Adrenal gland (tissue), 5 donors: ENCODE data around the gene TRABD2A.

ENCODE experiments used
- CTCF ChIP-seq, 6 experiments: fragments of 450-650 bp in 4 of 6; fragments of 200-600 bp in 2 of 6; sonication (generic) in 1 of 6; IDR thresholded peaks; 1 replicate in 5 of 6; 2 replicates in 1 of 6; pipeline versions ENCODE4 v1.5.1 to v1.8.0; 2016 to 2021; ENCODE audit warnings: antibody characterized with exemption in 6 of 6, mild to moderate bottlenecking in 2 of 6, moderate library complexity in 1 of 6
- POLR2A ChIP-seq, 2 donors: fragments of 450-650 bp; IDR thresholded peaks; one replicate each; pipeline ENCODE4 v1.6.1; 2017; ENCODE audit warnings: antibody characterized with exemption in 2 of 2, mild to moderate bottlenecking in 2 of 2, moderate library complexity in 1 of 2
- donor health status: DM: no; HTN: no; CAD: no.

- no peak for TF ChIP-seq CTCF (IDR thresholded peaks at IDR 0.05)
- TF ChIP-seq POLR2A (IDR thresholded peaks at IDR 0.05): no peak
Measured at GRCh38 chr2:84801811-84802210, 79.1 kb downstream of the TRABD2A start.
